Hepatocyte (in vitro differentiated cells): ENCODE measurements around the gene MEIS2. TPM values are rescaled to one million over a fixed set of nuclear protein-coding genes. Genes with fewer than 3 reads are reported as not detected.

Experiments
- DNase-seq: peaks from one replicate; pipeline ENCODE4 v3.0.0-alpha.2; 2016; ENCODE audit warnings: low spot score
- H2AFZ ChIP-seq: fragments of 200-600 bp; sonication (generic); 2 replicates; pipeline ENCODE4 v1.6.0; 2016; ENCODE audit warnings: antibody characterized with exemption, mild to moderate bottlenecking
- H3K27ac ChIP-seq: fragments of 200-600 bp; sonication (generic); 2 replicates; pipeline ENCODE4 v1.5.1; 2016; ENCODE audit warnings: mild to moderate bottlenecking
- H3K27me3 ChIP-seq: fragments of 200-600 bp; sonication (generic); 2 replicates; pipeline ENCODE4 v1.6.1; 2016
- H3K36me3 ChIP-seq: fragments of 200-600 bp; sonication (generic); replicated peaks from 2 replicates; pipeline ENCODE4 v1.5.1; 2016; ENCODE audit warnings: low read depth; ENCODE audit not compliant: insufficient read depth
- H3K4me1 ChIP-seq: fragments of 200-600 bp; sonication (generic); 2 replicates; pipeline ENCODE4 v1.5.1; 2016; ENCODE audit warnings: mild to moderate bottlenecking, moderate library complexity; ENCODE audit not compliant: insufficient read depth
- H3K4me2 ChIP-seq: fragments of 200-600 bp; sonication (generic); 2 replicates; pipeline ENCODE4 v1.6.0; 2016
- H3K4me3 ChIP-seq: fragments of 200-600 bp; sonication (generic); 2 replicates; pipeline ENCODE4 v1.5.1; 2016; ENCODE audit warnings: mild to moderate bottlenecking
- H3K79me2 ChIP-seq: fragments of 200-600 bp; sonication (generic); 2 replicates; pipeline ENCODE4 v1.6.0; 2017; ENCODE audit warnings: mild to moderate bottlenecking
- H3K9me2 ChIP-seq: fragments of 200-600 bp; sonication (generic); replicated peaks from 2 replicates; pipeline ENCODE4 v1.6.0; 2017; ENCODE audit warnings: mild to moderate bottlenecking; ENCODE audit not compliant: insufficient read depth
- H3K9me3 ChIP-seq: fragments of 200-600 bp; sonication (generic); 2 replicates; pipeline ENCODE4 v1.5.1; 2016; ENCODE audit warnings: low read depth, mild to moderate bottlenecking
- H4K20me1 ChIP-seq: fragments of 200-600 bp; sonication (generic); 2 replicates; pipeline ENCODE4 v1.6.0; 2016; ENCODE audit warnings: mild to moderate bottlenecking; ENCODE audit not compliant: insufficient read depth, poor library complexity, severe bottlenecking
- CTCF ChIP-seq: fragments of 200-600 bp; sonication (generic); IDR thresholded peaks from 2 replicates; pipeline ENCODE4 v1.5.1; 2016; ENCODE audit warnings: antibody characterized with exemption, mild to moderate bottlenecking; ENCODE audit not compliant: poor library complexity
- EZH2 ChIP-seq: fragments of 200-600 bp; sonication (generic); IDR thresholded peaks from 2 replicates; pipeline ENCODE4 v1.6.1; 2016; ENCODE audit warnings: antibody characterized with exemption, mild to moderate bottlenecking, borderline replicate concordance
- EZH2phosphoT487 ChIP-seq: fragments of 200-600 bp; sonication (generic); IDR thresholded peaks from one replicate; pipeline ENCODE4 v1.6.1; 2018; ENCODE audit warnings: antibody characterized with exemption, mild to moderate bottlenecking, low read depth, moderate library complexity; ENCODE audit not compliant: unreplicated experiment, severe bottlenecking
- WGBS: methylation state at CpG from one replicate; pipeline ENCODE4 v1.1.6; 2016; ENCODE audit warnings: low lambda C conversion rate; ENCODE audit errors: missing lambda C conversion rate; 5-methylcytosine and 5-hydroxymethylcytosine counted together
- polyA plus RNA-seq: library from polyadenylated mRNA; unstranded; fragments of >200 nt; fragmentation: Nextera tagmentation; extraction: Ambion mirVana; gene quantifications from 2 replicates; pipeline ENCODE4 v1.2.1, GENCODE V29; 2016
- total RNA-seq: library from RNA; depleted of rRNA; stranded (reverse); fragments of >200 nt; gene quantifications from 2 replicates; pipeline ENCODE4 v1.2.3, GENCODE V29; 2014

Gene MEIS2
- total and polyA plus RNA-seq, 2 experiments from 2014 or later: 20.6 to 33.5 TPM

- DNase-seq: no peak
- Histone ChIP-seq H3K9me3 (no peaks in the 10 kb centered on the region), H3K4me1 (peaks cover 30% of the 10 kb centered on the region), H3K36me3 (no peaks in the 10 kb centered on the region), H3K4me3 (no peak overlapping the region), H2AFZ (no peak overlapping the region), H3K27me3 (no peaks in the 10 kb centered on the region), H3K9me2 (no peaks in the 10 kb centered on the region), H3K27ac (no peak overlapping the region), H3K79me2 (peaks cover 13% of the 10 kb centered on the region), H4K20me1 (no peaks in the 10 kb centered on the region), H3K4me2 (no peak overlapping the region)
- 96% methylated on average over 1 of the region's 1 CpG for WGBS
- TF ChIP-seq EZH2 (no peak), CTCF (no peak), EZH2phosphoT487 (no peak)
Measured at GRCh38 chr15:37041042-37041441, 59.3 kb downstream of the MEIS2 start.

GRCh38 chr15:37040072-37040742, 60.1 kb downstream of the MEIS2 start:
- Histone ChIP-seq H3K27me3 (no peaks in the 10 kb centered on the region), H4K20me1 (no peaks in the 10 kb centered on the region), H3K4me2 (no peak overlapping the region), H3K36me3 (no peaks in the 10 kb centered on the region), H3K27ac (no peak overlapping the region), H3K9me2 (no peaks in the 10 kb centered on the region), H3K4me3 (no peak overlapping the region), H3K79me2 (peaks cover 13% of the 10 kb centered on the region), H2AFZ (no peak overlapping the region), H3K9me3 (no peaks in the 10 kb centered on the region), H3K4me1 (peaks cover 25% of the 10 kb centered on the region)
- TF ChIP-seq CTCF: no peak
- no peak for TF ChIP-seq EZH2
- TF ChIP-seq EZH2phosphoT487: no peak
- 52% methylated on average over 4 of the region's 4 CpGs for WGBS
- no peak for DNase-seq

GRCh38 chr15:37038716-37039106, 61.6 kb downstream of the MEIS2 start:
- H4K20me1 ChIP-seq: no peaks in the 10 kb centered on the region
- H3K9me2 ChIP-seq: no peaks in the 10 kb centered on the region
- TF ChIP-seq CTCF: no peak
- TF ChIP-seq EZH2: no peak
- no peak for TF ChIP-seq EZH2phosphoT487
- H3K27ac ChIP-seq: no peak overlapping the region
- H2AFZ ChIP-seq: no peak overlapping the region
- H3K4me1 ChIP-seq: peaks cover 24% of the 10 kb centered on the region
- no peak for DNase-seq
- no peak overlapping the region for H3K4me3 ChIP-seq
- H3K4me2 ChIP-seq: peak overlapping the region; percentile 29
- no peaks in the 10 kb centered on the region for H3K36me3 ChIP-seq
- no peaks in the 10 kb centered on the region for H3K9me3 ChIP-seq
- 75% methylated on average over 7 of the region's 7 CpGs for WGBS
- H3K27me3 ChIP-seq: no peaks in the 10 kb centered on the region
- H3K79me2 ChIP-seq: peaks cover 10% of the 10 kb centered on the region
